GM12892 (cell line): ENCODE results near the gene ATAT1.

Experiments
- POLR2A ChIP-seq: IDR thresholded peaks from 2 replicates; pipeline ENCODE4 v1.6.1; 2011; ENCODE audit warnings: low read depth, low read length, control low read depth
- POLR2AphosphoS5 ChIP-seq: IDR thresholded peaks from 2 replicates; pipeline ENCODE4 v1.6.1; 2011; ENCODE audit warnings: low read depth, low read length, control low read depth
- TAF1 ChIP-seq: IDR thresholded peaks from 2 replicates; pipeline ENCODE4 v1.6.1; 2011; ENCODE audit warnings: low read depth, mild to moderate bottlenecking, control low read depth, low read length, borderline replicate concordance

DNA sequence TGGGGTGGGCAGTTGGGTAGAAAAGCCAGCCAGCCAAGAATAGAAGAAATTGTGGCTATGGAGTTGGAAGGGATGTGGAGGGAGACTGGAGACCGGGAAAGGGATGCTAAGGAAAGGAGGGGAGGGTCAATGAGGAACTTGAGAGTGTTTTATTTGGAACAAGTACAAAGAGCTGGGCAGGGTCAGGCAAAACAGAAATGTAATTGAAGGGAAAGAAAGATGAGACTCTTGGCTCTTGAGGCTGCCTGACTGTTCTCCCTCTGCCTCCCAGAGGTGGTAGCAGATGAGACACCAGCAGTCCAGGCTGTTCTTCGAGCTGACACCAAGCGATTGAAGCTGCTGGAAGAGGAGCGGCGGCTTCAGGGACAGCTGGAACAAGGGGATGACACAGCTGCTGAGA, 42.8 kb upstream of the ATAT1 start:
- no peak for TF ChIP-seq POLR2A
- TF ChIP-seq POLR2AphosphoS5, result no peak
- TF ChIP-seq TAF1, result no peak
